Astrocyte (in vitro differentiated cells and primary cell): ENCODE data around the gene ZNF444. TPM values are rescaled to one million over a fixed set of nuclear protein-coding genes. Genes with fewer than 3 reads are reported as not detected.
"Not testable (repeated sequence)": the region's sequence is repeated elsewhere in the genome, so short reads cannot be mapped to it uniquely, and the experiment has no call there.

Source experiments
- DNase-seq: peaks from one replicate; pipeline ENCODE4 v3.0.0-alpha.2; 2010; ENCODE audit warnings: low read depth
- FAIRE-seq: peaks from 2 replicates; lab custom pipeline; 2011; peaks lifted over from hg19 to GRCh38; lab: Jason Lieb, UNC
- H2AFZ ChIP-seq: 2 replicates; pipeline ENCODE4 v1.6.0; 2012; ENCODE audit warnings: low read depth, low read length, inconsistent platforms
- H3K27ac ChIP-seq: 2 replicates; pipeline ENCODE4 v1.5.1; 2011; ENCODE audit warnings: low read depth, low read length, inconsistent platforms
- H3K27me3 ChIP-seq: 2 replicates; pipeline ENCODE4 v1.6.0; 2011; ENCODE audit warnings: low read length, inconsistent platforms; ENCODE audit not compliant: insufficient read depth
- H3K36me3 ChIP-seq: 2 replicates; pipeline ENCODE4 v1.5.1; 2011; ENCODE audit warnings: low read length, inconsistent platforms; ENCODE audit not compliant: insufficient read depth
- H3K4me1 ChIP-seq: 2 replicates; pipeline ENCODE4 v1.5.1; 2011; ENCODE audit warnings: low read length, inconsistent platforms; ENCODE audit not compliant: insufficient read depth
- H3K4me2 ChIP-seq: 2 replicates; pipeline ENCODE4 v1.6.0; 2012; ENCODE audit warnings: low read length, inconsistent platforms
- H3K4me3 ChIP-seq: 2 replicates; pipeline ENCODE4 v1.5.1; 2011; ENCODE audit warnings: low read depth, mild to moderate bottlenecking, low read length, inconsistent platforms; ENCODE audit not compliant: insufficient read depth
- H3K79me2 ChIP-seq: 2 replicates; pipeline ENCODE4 v1.6.0; 2012; ENCODE audit warnings: mild to moderate bottlenecking, low read length, inconsistent platforms; ENCODE audit not compliant: insufficient read depth
- H3K9ac ChIP-seq: 2 replicates; pipeline ENCODE4 v1.6.0; 2012; ENCODE audit warnings: mild to moderate bottlenecking, low read length, inconsistent platforms
- H3K9me3 ChIP-seq: 2 replicates; pipeline ENCODE4 v1.5.1; 2012; ENCODE audit warnings: low read depth, mild to moderate bottlenecking, low read length, inconsistent platforms; ENCODE audit not compliant: insufficient read depth
- H4K20me1 ChIP-seq: 2 replicates; pipeline ENCODE4 v1.6.0; 2012; ENCODE audit warnings: low read length, inconsistent platforms; ENCODE audit not compliant: insufficient read depth
- H3K27ac Mint-ChIP-seq: one replicate; pipeline ENCODE4 v1.8.0; 2021; ENCODE audit warnings: mild to moderate bottlenecking, mixed read lengths; ENCODE audit not compliant: unreplicated experiment
- H3K27me3 Mint-ChIP-seq: one replicate; pipeline ENCODE4 v1.8.0; 2021; ENCODE audit warnings: low read depth, mixed read lengths; ENCODE audit not compliant: unreplicated experiment
- H3K36me3 Mint-ChIP-seq: one replicate; pipeline ENCODE4 v1.8.0; 2021; ENCODE audit warnings: low read depth, mixed read lengths; ENCODE audit not compliant: unreplicated experiment
- H3K4me1 Mint-ChIP-seq: one replicate; pipeline ENCODE4 v1.8.0; 2021; ENCODE audit warnings: low read depth, mixed read lengths; ENCODE audit not compliant: unreplicated experiment
- H3K4me3 Mint-ChIP-seq: one replicate; pipeline ENCODE4 v1.8.0; 2021; ENCODE audit warnings: mild to moderate bottlenecking, moderate library complexity, mixed read lengths; ENCODE audit not compliant: unreplicated experiment
- H3K9me3 Mint-ChIP-seq: one replicate; pipeline ENCODE4 v1.8.0; 2021; ENCODE audit warnings: mild to moderate bottlenecking, mixed read lengths; ENCODE audit not compliant: unreplicated experiment
- EZH2 ChIP-seq: IDR thresholded peaks from 2 replicates; pipeline ENCODE4 v1.6.1; 2012; ENCODE audit warnings: mild to moderate bottlenecking, low read length, inconsistent platforms; ENCODE audit not compliant: insufficient read depth
- total RNA-seq: library from RNA; stranded (reverse); gene quantifications from 2 replicates; pipeline ENCODE4 v1.2.1, GENCODE V29; 2021
- TF ChIP-seq, protein P1 (sequence below): IDR thresholded peaks from 2 replicates; pipeline ENCODE4 v1.5.1; 2011; ENCODE audit warnings: low read depth, mild to moderate bottlenecking, inconsistent platforms, low read length, moderate library complexity; ENCODE audit not compliant: insufficient read depth

The ZNF444 gene
- total RNA-seq, 1 donor from 2014 or later: 34.7 TPM

GRCh38 chr19:56146904-56147303 lies 5.8 kb downstream of the ZNF444 start:
- Histone ChIP-seq H3K4me2 (no peak overlapping the region), H3K9ac (no peak overlapping the region), H3K4me1 (peaks cover 3% of the 10 kb centered on the region), H2AFZ (no peak overlapping the region), H3K9me3 (no peaks in the 10 kb centered on the region), H3K4me3 (no peak overlapping the region), H3K27me3 (no peaks in the 10 kb centered on the region), H3K36me3 (no peaks in the 10 kb centered on the region), H4K20me1 (peaks cover 32% of the 10 kb centered on the region), H3K79me2 (peaks cover 51% of the 10 kb centered on the region), H3K27ac (no peak overlapping the region)
- H3K9me3 Mint-ChIP-seq: peaks cover 2% of the 10 kb centered on the region
- peaks cover 6% of the 10 kb centered on the region for H3K4me1 Mint-ChIP-seq
- DNase-seq (no peak), FAIRE-seq (no peak)
- no peak overlapping the region for H3K4me3 Mint-ChIP-seq
- TF ChIP-seq EZH2: no peak
- TF ChIP-seq, protein P1, sequence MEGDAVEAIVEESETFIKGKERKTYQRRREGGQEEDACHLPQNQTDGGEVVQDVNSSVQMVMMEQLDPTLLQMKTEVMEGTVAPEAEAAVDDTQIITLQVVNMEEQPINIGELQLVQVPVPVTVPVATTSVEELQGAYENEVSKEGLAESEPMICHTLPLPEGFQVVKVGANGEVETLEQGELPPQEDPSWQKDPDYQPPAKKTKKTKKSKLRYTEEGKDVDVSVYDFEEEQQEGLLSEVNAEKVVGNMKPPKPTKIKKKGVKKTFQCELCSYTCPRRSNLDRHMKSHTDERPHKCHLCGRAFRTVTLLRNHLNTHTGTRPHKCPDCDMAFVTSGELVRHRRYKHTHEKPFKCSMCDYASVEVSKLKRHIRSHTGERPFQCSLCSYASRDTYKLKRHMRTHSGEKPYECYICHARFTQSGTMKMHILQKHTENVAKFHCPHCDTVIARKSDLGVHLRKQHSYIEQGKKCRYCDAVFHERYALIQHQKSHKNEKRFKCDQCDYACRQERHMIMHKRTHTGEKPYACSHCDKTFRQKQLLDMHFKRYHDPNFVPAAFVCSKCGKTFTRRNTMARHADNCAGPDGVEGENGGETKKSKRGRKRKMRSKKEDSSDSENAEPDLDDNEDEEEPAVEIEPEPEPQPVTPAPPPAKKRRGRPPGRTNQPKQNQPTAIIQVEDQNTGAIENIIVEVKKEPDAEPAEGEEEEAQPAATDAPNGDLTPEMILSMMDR: no peak
- H3K36me3 Mint-ChIP-seq: peaks cover 13% of the 10 kb centered on the region
- H3K27me3 Mint-ChIP-seq: no peaks in the 10 kb centered on the region
- no peak overlapping the region for H3K27ac Mint-ChIP-seq

- peaks cover 13% of the 10 kb centered on the region for H3K36me3 Mint-ChIP-seq
- no peak for FAIRE-seq
- H3K79me2 ChIP-seq: peaks cover 49% of the 10 kb centered on the region
Measured at GRCh38 chr19:56147307-56147706, 6.2 kb downstream of the ZNF444 start.

DNA sequence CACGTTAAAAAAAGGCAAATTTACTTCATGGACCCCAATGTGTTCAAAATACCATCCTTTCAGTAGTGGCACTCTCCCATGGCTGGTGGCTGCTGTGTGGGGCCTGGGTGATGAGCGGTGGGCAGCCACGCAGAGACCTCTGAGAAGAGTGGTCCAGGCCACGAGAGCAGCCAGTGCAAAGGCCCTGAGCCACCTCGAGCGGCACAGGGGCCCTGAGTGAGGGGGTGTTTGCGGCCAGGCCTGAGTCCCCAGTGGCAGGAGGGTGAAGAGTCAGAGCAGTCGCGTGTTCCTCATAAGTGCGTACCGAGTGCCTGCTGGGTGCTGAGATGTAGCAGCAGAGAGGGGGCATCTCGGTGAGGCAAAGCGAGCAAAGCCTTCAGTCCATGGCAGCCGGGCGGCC lies 7.0 kb downstream of the ZNF444 start:
- peaks cover 13% of the 10 kb centered on the region for H3K36me3 Mint-ChIP-seq
- Histone ChIP-seq H3K4me3 (no peak overlapping the region), H3K9ac (no peak overlapping the region), H3K9me3 (no peaks in the 10 kb centered on the region), H3K27me3 (no peaks in the 10 kb centered on the region), H3K79me2 (peaks cover 48% of the 10 kb centered on the region), H3K4me1 (peaks cover 3% of the 10 kb centered on the region), H3K36me3 (no peaks in the 10 kb centered on the region), H3K4me2 (no peak overlapping the region), H4K20me1 (peaks cover 42% of the 10 kb centered on the region), H2AFZ (no peak overlapping the region), H3K27ac (no peak overlapping the region)
- no peak overlapping the region for H3K4me3 Mint-ChIP-seq
- DNase-seq: no peak
- no peak for FAIRE-seq
- no peak overlapping the region for H3K27ac Mint-ChIP-seq
- peaks cover 2% of the 10 kb centered on the region for H3K9me3 Mint-ChIP-seq
- TF ChIP-seq, protein P1: no peak
- TF ChIP-seq EZH2: no peak
- no peaks in the 10 kb centered on the region for H3K27me3 Mint-ChIP-seq
- H3K4me1 Mint-ChIP-seq: peaks cover 7% of the 10 kb centered on the region

More at GRCh38 chr19:56147307-56147706, 6.2 kb downstream of the ZNF444 start:
- TF ChIP-seq EZH2: no peak
- TF ChIP-seq, protein P1: no peak
- H3K4me1 ChIP-seq: peaks cover 3% of the 10 kb centered on the region
- Mint-ChIP-seq H3K4me1 (peaks cover 6% of the 10 kb centered on the region), H3K9me3 (peaks cover 2% of the 10 kb centered on the region), H3K4me3 (no peak overlapping the region), H3K27me3 (no peaks in the 10 kb centered on the region), H3K27ac (no peak overlapping the region)
- no peaks in the 10 kb centered on the region for H3K27me3 ChIP-seq
- no peak for DNase-seq
- no peak overlapping the region for H3K9ac ChIP-seq
- H3K4me3 ChIP-seq: no peak overlapping the region
- no peaks in the 10 kb centered on the region for H3K9me3 ChIP-seq
- H3K4me2 ChIP-seq: no peak overlapping the region
- no peaks in the 10 kb centered on the region for H3K36me3 ChIP-seq
- peaks cover 34% of the 10 kb centered on the region for H4K20me1 ChIP-seq
- no peak overlapping the region for H2AFZ ChIP-seq
- H3K27ac ChIP-seq: no peak overlapping the region

DNA sequence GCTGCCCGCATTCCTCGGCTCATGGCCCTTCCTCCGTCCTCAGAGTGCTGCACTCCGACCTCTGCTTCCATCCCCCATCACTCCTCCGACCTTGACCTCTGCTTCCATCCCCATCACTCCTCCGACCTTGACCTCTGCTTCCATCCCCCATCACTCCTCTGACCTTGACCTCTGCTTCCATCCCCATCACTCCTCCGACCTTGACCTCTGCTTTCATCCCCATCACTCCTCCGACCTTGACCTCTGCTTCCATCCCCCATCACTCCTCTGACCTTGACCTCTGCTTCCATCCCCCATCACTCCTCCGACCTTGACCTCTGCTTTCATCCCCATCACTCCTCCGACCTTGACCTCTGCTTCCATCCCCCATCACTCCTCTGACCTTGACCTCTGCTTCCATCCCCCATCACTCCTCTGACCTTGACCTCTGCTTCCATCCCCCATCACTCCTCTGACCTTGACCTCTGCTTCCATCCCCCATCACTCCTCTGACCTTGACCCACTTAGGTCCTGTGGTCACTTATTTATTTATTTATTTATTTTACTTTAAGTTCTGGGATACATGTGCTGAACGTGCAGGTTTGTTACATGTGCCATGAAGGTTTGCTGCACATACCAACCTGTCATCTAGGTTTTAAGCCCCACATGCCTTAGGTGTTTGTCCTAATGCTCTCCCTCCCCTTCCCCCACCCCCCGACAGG lies 8.0 kb downstream of the ZNF444 start:
- H3K9ac ChIP-seq, H3K9me3 ChIP-seq, H2AFZ ChIP-seq, H3K36me3 ChIP-seq, H3K9me3 Mint-ChIP-seq, H3K4me2 ChIP-seq, H3K27ac ChIP-seq, H3K4me1 ChIP-seq, H3K4me3 Mint-ChIP-seq, H3K4me3 ChIP-seq, H3K27me3 Mint-ChIP-seq, H3K27ac Mint-ChIP-seq, H3K27me3 ChIP-seq, DNase-seq, FAIRE-seq: not testable (repeated sequence)
- Histone ChIP-seq H4K20me1 (peaks cover 51% of the 10 kb centered on the region), H3K79me2 (peaks cover 40% of the 10 kb centered on the region)
- peaks cover 11% of the 10 kb centered on the region for H3K4me1 Mint-ChIP-seq
- H3K36me3 Mint-ChIP-seq: peaks cover 13% of the 10 kb centered on the region
